Panc1 (cell line): Measurements from ENCODE around the gene FUT3.

Source experiments
- CTCF ChIP-seq: fragments of 450-650 bp; IDR thresholded peaks from 2 replicates; pipeline ENCODE4 v1.5.1; 2017; ENCODE audit warnings: mild to moderate bottlenecking
- POLR2AphosphoS5 ChIP-seq: IDR thresholded peaks from 2 replicates; pipeline ENCODE4 v1.6.1; 2012; ENCODE audit warnings: mild to moderate bottlenecking, low read depth, low read length, moderate library complexity
- REST ChIP-seq, 2 experiments: IDR thresholded peaks; 2 replicates each; pipeline ENCODE4 v1.6.1; 2011 to 2012; ENCODE audit warnings: low read depth in 2 of 2, control low read depth in 1 of 2, low read length in 1 of 2, mild to moderate bottlenecking in 1 of 2, moderate library complexity in 1 of 2; ENCODE audit not compliant: insufficient read depth in 1 of 2
- SIN3A ChIP-seq: IDR thresholded peaks from 2 replicates; pipeline ENCODE4 v1.6.1; 2012; ENCODE audit warnings: low read depth, mild to moderate bottlenecking, low read length, moderate library complexity, borderline replicate concordance; ENCODE audit not compliant: insufficient read depth
- TCF7L2 ChIP-seq: IDR thresholded peaks from 2 replicates; pipeline ENCODE4 v1.6.1; 2011; ENCODE audit warnings: mild to moderate bottlenecking, low read depth, low read length, inconsistent platforms

GRCh38 chr19:5893907-5894703, 42.9 kb upstream of the FUT3 start:
- no peak for TF ChIP-seq CTCF
- no peak for TF ChIP-seq REST (IDR thresholded peaks at IDR 0.05; ENCODE audit: insufficient read depth in 1 of 2, low read depth in 2 of 2, low read length in 1 of 2)
- TF ChIP-seq POLR2AphosphoS5 = no peak
- no peak for TF ChIP-seq SIN3A
- no peak for TF ChIP-seq TCF7L2
